Skeletal muscle satellite cell (primary cell): ENCODE results near the gene CRHR2.
"Not testable (repeated sequence)": the region's sequence is repeated elsewhere in the genome, so short reads cannot be mapped to it uniquely, and the experiment has no call there.

Source experiments
- H3K27me3 ChIP-seq: 2 replicates; pipeline ENCODE4 v1.7.0; 2013; ENCODE audit warnings: low read length; ENCODE audit not compliant: control insufficient read depth, insufficient read depth
- H3K36me3 ChIP-seq: 2 replicates; pipeline ENCODE4 v1.7.0; 2013; ENCODE audit warnings: mild to moderate bottlenecking, control low read depth, low read length; ENCODE audit not compliant: insufficient read depth
- H3K4me1 ChIP-seq: 2 replicates; pipeline ENCODE4 v1.7.0; 2013; ENCODE audit warnings: low read length; ENCODE audit not compliant: control insufficient read depth, insufficient read depth
- H3K4me2 ChIP-seq: 2 replicates; pipeline ENCODE4 v1.7.0; 2013; ENCODE audit warnings: mild to moderate bottlenecking, low read length
- H3K4me3 ChIP-seq: 2 replicates; pipeline ENCODE4 v1.7.0; 2013; ENCODE audit warnings: low read length
- H3K9ac ChIP-seq: 2 replicates; pipeline ENCODE4 v1.7.0; 2013; ENCODE audit warnings: mild to moderate bottlenecking, low read depth, low read length, moderate library complexity
- H3K9me3 ChIP-seq: replicated peaks from 2 replicates; pipeline ENCODE4 v1.7.0; 2013; ENCODE audit warnings: mild to moderate bottlenecking, control low read depth, low read length

CRHR2 gene

GRCh38 chr7:30648744-30649540 is 33.3 kb downstream of the CRHR2 start:
- H3K36me3 ChIP-seq = peaks cover 16% of the 10 kb centered on the region
- no peak overlapping the region for H3K4me3 ChIP-seq
- H3K9me3 ChIP-seq = no peaks in the 10 kb centered on the region
- H3K4me1 ChIP-seq = no peaks in the 10 kb centered on the region
- H3K4me2 ChIP-seq = no peak overlapping the region
- no peaks in the 10 kb centered on the region for H3K27me3 ChIP-seq
- no peak overlapping the region for H3K9ac ChIP-seq

GRCh38 chr7:30647589-30648364 is 34.5 kb downstream of the CRHR2 start:
- Histone ChIP-seq H3K4me1 (no peaks in the 10 kb centered on the region), H3K4me2 (no peak overlapping the region), H3K9me3 (no peaks in the 10 kb centered on the region)

GRCh38 chr7:30646154-30646553 is 36.1 kb downstream of the CRHR2 start:
- no peak overlapping the region for H3K4me3 ChIP-seq

More at GRCh38 chr7:30647589-30648364, 34.5 kb downstream of the CRHR2 start:
- H3K27me3 ChIP-seq = no peaks in the 10 kb centered on the region
- no peak overlapping the region for H3K9ac ChIP-seq
- H3K4me3 ChIP-seq = no peak overlapping the region
- peaks cover 24% of the 10 kb centered on the region for H3K36me3 ChIP-seq

GRCh38 chr7:30645661-30646060 is 36.6 kb downstream of the CRHR2 start:
- no peaks in the 10 kb centered on the region for H3K4me1 ChIP-seq
- H3K4me3 ChIP-seq = no peak overlapping the region
- H3K9me3 ChIP-seq = no peaks in the 10 kb centered on the region
- H3K27me3 ChIP-seq = no peaks in the 10 kb centered on the region
- H3K36me3 ChIP-seq = peaks cover 25% of the 10 kb centered on the region
- H3K9ac ChIP-seq = no peak overlapping the region
- H3K4me2 ChIP-seq = no peak overlapping the region

More at GRCh38 chr7:30646154-30646553, 36.1 kb downstream of the CRHR2 start:
- Histone ChIP-seq H3K9me3 (no peaks in the 10 kb centered on the region), H3K27me3 (no peaks in the 10 kb centered on the region), H3K36me3 (peaks cover 25% of the 10 kb centered on the region), H3K4me2 (no peak overlapping the region), H3K4me1 (no peaks in the 10 kb centered on the region), H3K9ac (no peak overlapping the region)

- no peaks in the 10 kb centered on the region for H3K9me3 ChIP-seq
- H3K36me3 ChIP-seq = peaks cover 25% of the 10 kb centered on the region
- no peaks in the 10 kb centered on the region for H3K4me1 ChIP-seq
- H3K4me2 ChIP-seq = no peak overlapping the region
- no peak overlapping the region for H3K4me3 ChIP-seq
- no peak overlapping the region for H3K9ac ChIP-seq
- no peaks in the 10 kb centered on the region for H3K27me3 ChIP-seq
Observed at GRCh38 chr7:30644286-30644955, 37.8 kb downstream of the CRHR2 start.

- Histone ChIP-seq H3K4me2 (no peak overlapping the region), H3K9ac (no peak overlapping the region), H3K36me3 (peaks cover 25% of the 10 kb centered on the region), H3K4me1 (no peaks in the 10 kb centered on the region), H3K27me3 (no peaks in the 10 kb centered on the region), H3K4me3 (no peak overlapping the region), H3K9me3 (no peaks in the 10 kb centered on the region)
Observed at GRCh38 chr7:30642789-30643188, 39.5 kb downstream of the CRHR2 start.

GRCh38 chr7:30642322-30642721 is 39.9 kb downstream of the CRHR2 start:
- H3K9ac ChIP-seq, H3K9me3 ChIP-seq, H3K4me3 ChIP-seq, H3K4me1 ChIP-seq, H3K27me3 ChIP-seq, H3K4me2 ChIP-seq: not testable (repeated sequence)
- peaks cover 22% of the 10 kb centered on the region for H3K36me3 ChIP-seq

- Histone ChIP-seq H3K36me3 (peaks cover 53% of the 10 kb centered on the region), H3K4me1 (no peaks in the 10 kb centered on the region), H3K9ac (no peak overlapping the region), H3K27me3 (no peaks in the 10 kb centered on the region), H3K4me2 (no peak overlapping the region), H3K4me3 (no peak overlapping the region), H3K9me3 (no peaks in the 10 kb centered on the region)
Observed at GRCh38 chr7:30635798-30636197, 46.5 kb downstream of the CRHR2 start.

- Histone ChIP-seq H3K27me3 (no peaks in the 10 kb centered on the region), H3K4me3 (no peak overlapping the region), H3K9me3 (no peaks in the 10 kb centered on the region), H3K4me2 (no peak overlapping the region), H3K4me1 (no peaks in the 10 kb centered on the region), H3K36me3 (peaks cover 63% of the 10 kb centered on the region), H3K9ac (no peak overlapping the region)
Observed at GRCh38 chr7:30634634-30635201, 47.5 kb downstream of the CRHR2 start.

GRCh38 chr7:30634193-30634626 is 48.0 kb downstream of the CRHR2 start:
- Histone ChIP-seq H3K9me3 (no peaks in the 10 kb centered on the region), H3K4me3 (no peak overlapping the region), H3K9ac (no peak overlapping the region), H3K4me1 (no peaks in the 10 kb centered on the region), H3K4me2 (no peak overlapping the region), H3K36me3 (peaks cover 68% of the 10 kb centered on the region), H3K27me3 (no peaks in the 10 kb centered on the region)

GRCh38 chr7:30633223-30633622 is 49.0 kb downstream of the CRHR2 start:
- no peak overlapping the region for H3K9ac ChIP-seq
- no peak overlapping the region for H3K4me3 ChIP-seq
- H3K4me1 ChIP-seq = no peaks in the 10 kb centered on the region
- no peaks in the 10 kb centered on the region for H3K27me3 ChIP-seq
- peaks cover 78% of the 10 kb centered on the region for H3K36me3 ChIP-seq
- H3K4me2 ChIP-seq = no peak overlapping the region
- no peaks in the 10 kb centered on the region for H3K9me3 ChIP-seq
